ENCODE data around the gene PIP5K1B.
"Not testable (repeated sequence)": the region's sequence is repeated elsewhere in the genome, so short reads cannot be mapped to it uniquely, and the experiment has no call there.

Gene PIP5K1B

DNA sequence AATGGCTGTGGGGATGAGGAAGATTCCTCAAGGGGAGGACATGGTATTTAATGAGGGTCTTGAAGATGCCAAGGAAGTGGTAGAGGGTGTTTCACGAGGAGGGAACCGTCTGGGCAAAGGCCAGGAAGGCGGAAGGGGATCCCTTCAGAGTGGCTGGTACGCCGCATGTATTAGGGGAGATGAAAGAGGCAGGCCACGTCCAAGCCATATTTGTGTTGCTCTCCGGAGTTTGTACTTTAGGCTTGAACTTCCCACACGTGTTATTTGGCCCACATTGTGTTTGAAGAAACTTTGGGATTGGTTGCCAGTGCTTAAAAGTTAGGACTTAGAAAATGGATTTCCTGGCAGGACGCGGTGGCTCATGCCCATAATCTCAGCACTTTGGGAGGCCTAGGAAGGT is 331.8 kb downstream of the PIP5K1B start:
- no peak for DNase-seq

DNA sequence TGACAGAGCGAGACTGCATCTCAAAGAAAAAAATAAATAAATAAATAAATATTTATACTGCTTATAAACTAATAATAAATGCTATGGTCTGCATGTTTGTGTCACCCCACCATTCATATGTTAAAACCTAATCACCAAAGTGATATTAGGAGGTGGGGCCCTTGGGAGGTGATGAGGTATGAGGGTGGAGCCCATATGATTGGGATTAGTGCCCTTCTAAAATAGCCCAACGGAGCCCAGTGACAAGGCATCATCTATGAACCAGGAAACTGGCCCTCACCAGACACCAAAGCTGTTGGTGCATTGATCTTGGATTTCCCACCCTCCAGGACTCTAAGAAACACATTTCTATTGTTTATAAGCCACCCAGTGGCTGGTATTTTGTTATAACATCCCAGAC is 335.6 kb downstream of the PIP5K1B start:
- no peak for DNase-seq

DNA sequence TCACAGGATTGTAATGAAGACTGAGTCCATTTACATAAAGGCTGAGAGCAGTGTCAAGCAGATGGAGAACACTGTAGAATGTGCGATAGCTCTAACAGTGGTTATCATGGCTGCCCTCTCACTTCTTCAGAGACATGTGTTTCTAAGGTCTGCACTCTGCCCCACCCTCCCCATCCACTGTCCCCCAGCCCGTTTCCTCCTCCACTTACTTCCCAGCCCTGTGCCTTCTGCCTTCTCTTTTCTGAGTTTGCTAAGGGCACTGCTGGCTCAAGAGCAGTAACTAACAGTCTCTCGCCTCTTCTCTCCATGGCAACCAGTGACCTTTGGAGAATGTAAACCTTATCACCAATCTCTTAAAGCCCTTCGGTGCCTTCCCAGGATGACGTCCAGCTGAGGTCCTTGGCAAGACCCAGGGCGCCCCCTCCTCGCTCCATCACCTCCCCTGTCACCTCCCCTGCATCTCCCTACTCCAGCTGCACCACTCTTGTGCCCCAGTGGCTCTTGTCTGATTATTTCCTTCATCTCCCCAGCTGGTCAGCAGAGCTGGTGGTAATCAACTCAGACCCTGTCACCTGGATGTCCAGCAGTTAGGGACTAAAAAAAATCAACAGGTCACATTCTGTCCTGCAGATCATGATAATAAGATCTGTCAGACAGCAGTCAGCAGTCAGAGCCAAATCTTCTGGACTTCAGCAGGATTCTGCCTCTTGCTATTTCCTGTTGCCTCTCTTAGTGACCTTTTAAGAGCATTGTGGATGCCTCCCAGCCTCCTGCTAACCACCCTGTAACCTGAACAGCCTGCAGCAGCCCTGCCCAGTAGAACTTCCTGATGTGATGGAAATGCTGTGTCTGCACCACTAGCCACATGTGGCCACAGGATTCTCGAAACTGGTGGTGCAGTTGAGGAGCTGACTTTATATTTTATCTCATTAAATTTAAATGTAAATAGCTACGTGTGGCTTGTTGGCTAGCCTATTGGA is 339.5 kb downstream of the PIP5K1B start:
- no peak for DNase-seq

DNA sequence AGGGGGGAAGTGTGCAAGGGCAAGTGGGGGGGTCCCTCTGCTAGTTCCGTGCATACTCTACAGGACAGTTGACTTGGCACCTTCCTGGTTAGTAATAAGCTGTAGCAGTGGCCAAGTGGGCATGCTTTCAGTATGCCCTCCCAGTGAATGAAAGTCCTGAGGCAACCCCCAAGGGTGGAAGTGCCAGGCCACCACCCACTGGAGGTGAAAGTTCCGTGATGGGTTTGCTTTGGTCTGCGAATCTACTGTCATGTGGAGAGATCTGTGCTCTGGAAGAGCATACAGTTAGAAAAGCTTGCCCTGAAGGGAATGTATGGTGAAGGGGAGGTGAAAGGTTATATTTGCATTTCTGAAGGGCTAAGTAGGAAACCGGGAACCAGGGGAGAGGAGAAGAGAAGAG is 340.8 kb downstream of the PIP5K1B start:
- DNase-seq: no peak

DNA sequence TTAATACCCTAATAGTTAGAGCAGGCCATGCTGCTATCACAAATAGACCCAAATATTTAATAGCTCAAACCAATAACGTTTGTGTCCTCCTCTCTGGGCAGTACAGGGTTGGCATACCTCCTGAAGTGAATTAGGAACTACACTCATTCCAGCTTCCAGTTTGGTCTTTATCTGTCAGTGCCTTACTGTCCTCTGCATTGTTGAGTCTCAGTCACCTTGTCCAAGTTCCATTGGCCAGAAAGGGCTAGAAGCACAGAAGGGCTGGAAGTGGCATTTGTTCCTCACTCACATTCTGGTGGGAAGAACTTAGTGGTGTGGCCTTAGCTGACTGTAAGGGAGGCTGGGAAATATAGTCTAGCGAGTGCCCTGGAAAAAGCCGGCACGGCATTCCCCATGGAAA is 341.7 kb downstream of the PIP5K1B start:
- no peak for DNase-seq

DNA sequence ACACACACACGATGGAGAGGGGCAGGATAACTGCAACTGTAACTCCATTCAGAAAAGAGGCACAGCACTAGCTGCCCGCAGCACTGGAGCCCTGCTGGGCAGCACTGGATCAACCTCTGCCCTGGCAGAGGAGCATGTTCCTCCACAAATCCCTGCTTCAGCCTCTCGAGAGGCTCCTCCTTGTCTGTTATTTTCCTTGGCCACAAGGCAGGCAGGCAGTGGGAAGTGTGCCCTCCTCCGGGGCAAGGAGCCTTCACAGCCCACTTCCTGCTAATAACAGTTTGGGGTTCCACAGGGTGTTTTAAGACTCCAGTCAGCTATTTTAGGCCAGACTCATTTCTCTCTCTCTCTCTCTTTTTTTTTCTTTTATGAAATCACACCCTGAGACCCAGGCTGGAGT is 342.3 kb downstream of the PIP5K1B start:
- DNase-seq: no peak

DNA sequence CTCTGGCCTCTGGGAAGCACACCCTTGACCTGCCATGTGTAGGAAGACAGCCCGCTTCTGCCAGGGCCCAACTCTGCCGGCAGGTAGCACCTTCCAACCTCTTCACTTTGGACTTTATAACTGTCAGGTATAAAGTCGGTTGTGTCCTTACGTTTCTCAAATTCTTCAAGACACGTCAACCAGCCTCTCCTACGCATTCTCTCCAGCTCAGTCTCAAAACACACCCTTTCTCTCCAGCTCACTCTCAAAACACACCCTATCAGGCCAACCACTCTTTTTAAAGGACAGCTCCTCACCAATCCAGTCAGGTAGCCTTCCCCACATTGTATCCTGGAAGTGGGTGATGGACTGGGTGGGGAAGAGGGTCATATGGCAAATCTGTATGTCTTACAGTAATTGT is 344.1 kb downstream of the PIP5K1B start:
- DNase-seq: no peak

DNA sequence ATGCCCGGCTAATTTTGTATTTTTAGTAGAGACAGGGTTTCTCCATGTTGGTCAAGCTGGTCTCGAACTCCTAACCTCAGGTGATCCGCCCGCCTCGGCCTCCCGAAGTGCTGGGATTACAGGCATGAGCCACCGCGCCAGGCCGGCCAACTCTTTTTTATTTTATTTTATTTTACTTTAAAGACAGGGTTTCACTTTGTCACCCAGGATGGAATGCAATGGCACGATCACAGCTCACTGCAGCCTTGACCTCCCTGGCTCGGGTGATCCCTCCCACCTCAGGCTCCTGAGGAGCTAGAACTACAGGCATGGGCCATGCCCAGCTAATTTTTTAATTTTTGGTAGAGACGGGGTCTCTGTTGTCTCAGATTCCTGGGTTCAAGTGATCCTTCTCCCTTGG is 345.9 kb downstream of the PIP5K1B start:
- DNase-seq: not testable (repeated sequence)

DNA sequence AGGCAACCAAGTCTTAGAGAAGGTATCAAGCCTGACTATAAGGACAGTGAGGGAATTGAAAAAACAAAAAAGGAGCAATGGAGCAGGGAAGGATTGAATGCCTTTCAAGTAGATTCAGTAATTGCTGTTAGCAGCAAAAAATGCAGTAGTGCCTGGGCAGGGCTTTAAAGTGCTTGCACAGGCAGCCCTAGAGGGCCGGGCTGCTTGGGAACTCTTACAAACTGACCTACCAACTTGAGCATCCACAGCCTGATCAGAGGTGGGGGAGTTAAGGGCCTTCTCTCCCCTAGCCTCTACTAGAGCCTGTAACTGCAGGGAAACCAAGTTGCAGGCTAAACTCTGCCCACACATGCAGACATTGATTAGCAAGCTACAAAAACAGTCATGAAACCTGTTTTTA is 349.9 kb downstream of the PIP5K1B start:
- no peak for DNase-seq

DNA sequence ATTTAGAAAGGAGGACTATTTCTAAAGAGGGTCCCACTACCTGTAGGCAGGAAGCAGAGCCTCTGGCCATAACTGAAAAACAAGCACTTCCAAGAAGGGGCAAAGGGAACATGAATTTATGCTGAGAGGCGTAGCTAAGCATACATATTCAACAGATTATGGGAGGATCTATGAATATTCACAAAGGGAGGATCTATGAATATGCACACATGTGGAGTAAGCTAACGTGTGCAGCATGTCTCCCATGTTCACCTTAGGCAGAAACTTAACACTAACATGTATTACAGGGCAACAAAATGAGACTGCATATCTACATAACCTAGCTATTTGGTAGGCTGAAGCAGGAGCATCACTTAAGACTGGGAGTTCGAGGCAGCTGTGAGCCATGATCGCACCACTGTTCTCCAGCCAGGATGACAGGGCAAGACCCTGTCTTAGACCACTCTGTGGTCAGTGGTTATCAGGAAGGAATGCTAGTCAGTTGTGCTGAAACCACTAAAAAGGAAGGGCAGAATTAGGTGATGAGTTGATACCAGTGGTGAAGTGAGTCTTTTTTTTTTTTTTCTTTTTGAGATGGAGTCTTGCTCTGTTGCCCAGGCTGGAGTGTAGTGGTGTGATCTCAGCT is 351.3 kb downstream of the PIP5K1B start:
- DNase-seq: no peak

DNA sequence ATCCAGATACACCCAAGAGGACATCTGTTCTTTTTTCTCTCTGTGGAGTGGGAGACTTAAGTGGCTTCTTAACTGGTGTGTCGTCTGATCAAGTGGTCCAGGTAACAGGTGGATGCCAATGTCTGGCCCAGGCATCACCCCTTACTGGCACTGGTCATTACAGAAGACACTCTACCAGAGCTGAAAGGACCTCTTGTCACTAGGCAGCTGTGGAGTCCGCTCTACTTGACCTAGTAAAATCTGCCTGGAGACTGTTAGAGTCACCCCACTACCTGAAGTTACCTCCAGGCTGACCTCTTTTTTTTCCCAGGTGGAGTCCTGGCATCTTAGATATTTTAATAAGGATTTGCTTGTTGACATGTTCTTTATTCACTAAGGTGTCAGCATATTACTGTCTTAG is 353.1 kb downstream of the PIP5K1B start:
- no peak for DNase-seq
